Posterior vena cava (tissue), 2 donors: ENCODE measurements around the gene PXDC1. TPM values are rescaled to one million over a fixed set of nuclear protein-coding genes. Genes with fewer than 3 reads are reported as not detected.
"Not testable (repeated sequence)": the region's sequence is repeated elsewhere in the genome, so short reads cannot be mapped to it uniquely, and the experiment has no call there.

Source experiments
- DNase-seq: peaks from one replicate; pipeline ENCODE4 v3.0.0-alpha.2; 2020; ENCODE audit warnings: low spot score
- intact Hi-C, 2 donors: fragments of 100-400 bp; cut with DNase I; formaldehyde crosslinking; loops; one replicate each; pipeline versions ENCODE4 v1.14.1 to v1.14.2; 2022 to 2023
- total RNA-seq, 2 donors: library from RNA; stranded (reverse); fragmentation: NEBNext Ultra II Directional; extraction: Animal tissue kit (Norgen Biotek cat#: 25700); gene quantifications; one replicate each; pipeline ENCODE4 v1.2.1, GENCODE V29; 2021
- donor health status: DM: yes; HTN: yes; CAD: no.
- donor health status: DM: yes; HTN: yes; CAD: no.

The PXDC1 gene
- total RNA-seq, 2 donors from 2014 or later, result 99.5 to 103 TPM

- no peak for DNase-seq
- intact Hi-C loops, result no loop called here
Observed at GRCh38 chr6:3784885-3785744, 33.6 kb upstream of the PXDC1 start.

GRCh38 chr6:3784423-3784822, 32.9 kb upstream of the PXDC1 start:
- DNase-seq, result no peak
- intact Hi-C loops, result no loop called here

GRCh38 chr6:3782876-3783832, 31.6 kb upstream of the PXDC1 start:
- intact Hi-C loops, result no loop called here
- DNase-seq, result no peak

- no peak for DNase-seq
- intact Hi-C loops, result no loop called here
Observed at GRCh38 chr6:3781504-3781903, 30.0 kb upstream of the PXDC1 start.

GRCh38 chr6:3779574-3779849, 28.0 kb upstream of the PXDC1 start:
- intact Hi-C loops, result no loop called here
- no peak for DNase-seq

- DNase-seq, result no peak
- intact Hi-C loops, result no loop called here
Observed at GRCh38 chr6:3778701-3779573, 27.4 kb upstream of the PXDC1 start.

- intact Hi-C loops, result no loop called here
- no peak for DNase-seq
Observed at GRCh38 chr6:3777730-3778461, 26.4 kb upstream of the PXDC1 start.

GRCh38 chr6:3776881-3777507, 25.5 kb upstream of the PXDC1 start:
- intact Hi-C loops, result no loop called here
- DNase-seq, result no peak

- no peak for DNase-seq
- intact Hi-C loops, result no loop called here
Observed at GRCh38 chr6:3775847-3776246, 24.3 kb upstream of the PXDC1 start.

GRCh38 chr6:3775386-3775785, 23.9 kb upstream of the PXDC1 start:
- DNase-seq, result no peak
- intact Hi-C loops, result no loop called here

- intact Hi-C loops, result no loop called here
- no peak for DNase-seq
Observed at GRCh38 chr6:3773678-3774298, 22.3 kb upstream of the PXDC1 start.

GRCh38 chr6:3772127-3772999, 20.9 kb upstream of the PXDC1 start:
- intact Hi-C loops, DNase-seq: not testable (repeated sequence)

- no peak for DNase-seq
- intact Hi-C loops, result no loop called here
Observed at GRCh38 chr6:3771407-3772011, 20.0 kb upstream of the PXDC1 start.

- intact Hi-C loops, result no loop called here
- no peak for DNase-seq
Observed at GRCh38 chr6:3770023-3770720, 18.7 kb upstream of the PXDC1 start.

- DNase-seq, result no peak
- intact Hi-C loops, result no loop called here
Observed at GRCh38 chr6:3769610-3770009, 18.1 kb upstream of the PXDC1 start.

- DNase-seq, result no peak
- intact Hi-C loops, result no loop called here
Observed at GRCh38 chr6:3768502-3768901, 17.0 kb upstream of the PXDC1 start.
